GM19239 (cell line): ENCODE data around the gene CCDC18.
"Not testable (repeated sequence)": the region's sequence is repeated elsewhere in the genome, so short reads cannot be mapped to it uniquely, and the experiment has no call there.

Experiments
- DNase-seq: peaks from one replicate; pipeline ENCODE4 v3.0.0; 2011; ENCODE audit warnings: low spot score; ENCODE audit not compliant: insufficient read length
- FAIRE-seq: peaks from 2 replicates; lab custom pipeline; 2011; peaks lifted over from hg19 to GRCh38; lab: Jason Lieb, UNC

The CCDC18 gene

GRCh38 chr1:93180723-93181613, at the start of gene CCDC18:
Gene CCDC18 (plus strand): TSS chr1:93180724. CDS start chr1:93183362, 2,638 bp downstream.
- FAIRE-seq (no peak), DNase-seq (no peak)

GRCh38 chr1:93132638-93133037, 47.9 kb upstream of the CCDC18 start:
- FAIRE-seq (no peak), DNase-seq (no peak)

GRCh38 chr1:93136445-93136844, 44.1 kb upstream of the CCDC18 start:
- no peak for DNase-seq
- no peak for FAIRE-seq

GRCh38 chr1:93137604-93138292, 42.8 kb upstream of the CCDC18 start:
- no peak for DNase-seq
- FAIRE-seq = no peak

- no peak for FAIRE-seq
- no peak for DNase-seq
Observed at GRCh38 chr1:93140106-93140505, 40.4 kb upstream of the CCDC18 start.

- no peak for FAIRE-seq
- no peak for DNase-seq
Observed at GRCh38 chr1:93142161-93142560, 38.4 kb upstream of the CCDC18 start.

- no peak for FAIRE-seq
- no peak for DNase-seq
Observed at GRCh38 chr1:93143136-93143535, 37.4 kb upstream of the CCDC18 start.

GRCh38 chr1:93143769-93144168, 36.8 kb upstream of the CCDC18 start:
- DNase-seq (no peak), FAIRE-seq (no peak)

GRCh38 chr1:93148001-93148400, 32.5 kb upstream of the CCDC18 start:
- no peak for DNase-seq
- no peak for FAIRE-seq

GRCh38 chr1:93150729-93151128, 29.8 kb upstream of the CCDC18 start:
- FAIRE-seq (no peak), DNase-seq (no peak)

GRCh38 chr1:93151474-93151873, 29.1 kb upstream of the CCDC18 start:
- FAIRE-seq = no peak
- DNase-seq = no peak

GRCh38 chr1:93152835-93153234, 27.7 kb upstream of the CCDC18 start:
- FAIRE-seq (no peak), DNase-seq (no peak)

GRCh38 chr1:93154898-93155297, 25.6 kb upstream of the CCDC18 start:
- no peak for FAIRE-seq
- no peak for DNase-seq

- DNase-seq = no peak
- no peak for FAIRE-seq
Observed at GRCh38 chr1:93155335-93155734, 25.2 kb upstream of the CCDC18 start.

- no peak for DNase-seq
- FAIRE-seq = no peak
Observed at GRCh38 chr1:93159337-93159736, 21.2 kb upstream of the CCDC18 start.

GRCh38 chr1:93163314-93163713, 17.2 kb upstream of the CCDC18 start:
- FAIRE-seq, DNase-seq: not testable (repeated sequence)

GRCh38 chr1:93164816-93165215, 15.7 kb upstream of the CCDC18 start:
- DNase-seq (no peak), FAIRE-seq (no peak)

- DNase-seq, FAIRE-seq: not testable (repeated sequence)
Observed at GRCh38 chr1:93165895-93166294, 14.6 kb upstream of the CCDC18 start.

- FAIRE-seq = no peak
- no peak for DNase-seq
Observed at GRCh38 chr1:93167006-93167405, 13.5 kb upstream of the CCDC18 start.

- not testable (repeated sequence) for DNase-seq, FAIRE-seq
Observed at GRCh38 chr1:93170141-93170678, 10.3 kb upstream of the CCDC18 start.

- DNase-seq (no peak), FAIRE-seq (no peak)
Observed at GRCh38 chr1:93171549-93172034, 8.9 kb upstream of the CCDC18 start.
